GM13976 (cell line): ENCODE measurements around the gene LRRK2.
A peak's percentile ranks its signal among the peaks of the same experiment; 100 is the strongest.

Source experiments
- DNase-seq: peaks from one replicate; pipeline ENCODE4 v3.0.0; 2012; ENCODE audit warnings: low spot score
- CTCF ChIP-seq: IDR thresholded peaks from 2 replicates; pipeline ENCODE4 v1.5.1; 2012; ENCODE audit warnings: borderline replicate concordance, mild to moderate bottlenecking; ENCODE audit not compliant: insufficient read depth; ENCODE audit errors: extremely low read depth, missing control alignments, control extremely low read depth
- in situ Hi-C: fragments of 300-500 bp; cut with MboI; formaldehyde crosslinking; loops from one replicate; pipeline ENCODE4 v1.12.0; 2022; ENCODE audit warnings: low sequenced_read_pairs, mixed read lengths, inconsistent platforms; ENCODE audit not compliant: unreplicated experiment

Gene LRRK2

GRCh38 chr12:40309001-40309400, 84.2 kb downstream of the LRRK2 start:
- TF ChIP-seq CTCF = no peak
- in situ Hi-C loops = no loop called here
- no peak for DNase-seq

GRCh38 chr12:40310211-40310610, 85.4 kb downstream of the LRRK2 start:
- no peak for TF ChIP-seq CTCF
- no peak for DNase-seq
- in situ Hi-C loops = loop anchor here (5.0 to 10.0 kb wide), 2 partner anchors 158 to 295 kb away; no protein-coding TSS in a partner anchor

- in situ Hi-C loops = loop anchor here (5.0 to 10.0 kb wide), 2 partner anchors 160 to 297 kb away; no protein-coding TSS in a partner anchor
- no peak for TF ChIP-seq CTCF
- no peak for DNase-seq
Observed at GRCh38 chr12:40312196-40312595, 87.4 kb downstream of the LRRK2 start.

- no peak for DNase-seq
Observed at GRCh38 chr12:40312982-40313576, 88.3 kb downstream of the LRRK2 start.

GRCh38 chr12:40313928-40314327, 89.1 kb downstream of the LRRK2 start:
- in situ Hi-C loops = loop anchor here (5.0 to 10.0 kb wide), 2 partner anchors 162 to 299 kb away; no protein-coding TSS in a partner anchor
- no peak for TF ChIP-seq CTCF
- peak; percentile 10 for DNase-seq

More at GRCh38 chr12:40312982-40313576, 88.3 kb downstream of the LRRK2 start:
- in situ Hi-C loops = loop anchor here (5.0 to 10.0 kb wide), 2 partner anchors 161 to 298 kb away; no protein-coding TSS in a partner anchor
- no peak for TF ChIP-seq CTCF

- in situ Hi-C loops = loop anchor here (5.0 to 10.0 kb wide), 2 partner anchors 163 to 300 kb away; no protein-coding TSS in a partner anchor
- DNase-seq = no peak
- TF ChIP-seq CTCF = no peak
Observed at GRCh38 chr12:40314927-40315326, 90.1 kb downstream of the LRRK2 start.
